RWPE2 (cell line): ENCODE data around the gene NUSAP1.
"Not testable (repeated sequence)": the region's sequence is repeated elsewhere in the genome, so short reads cannot be mapped to it uniquely, and the experiment has no call there.

Source experiments
- ATAC-seq: fragments of 200-7000 bp; cut with Tn5 transposase; 3 replicates; pipeline ENCODE4 v1.9.1; 2021; ENCODE audit warnings: low read depth
- DNase-seq: peaks from one replicate; pipeline ENCODE4 v3.0.0-alpha.2; 2020; ENCODE audit warnings: low spot score
- H3K27ac ChIP-seq: fragments of 450-650 bp; 2 replicates; pipeline ENCODE4 v1.5.1; 2017; ENCODE audit warnings: mild to moderate bottlenecking; ENCODE audit not compliant: poor library complexity, severe bottlenecking
- H3K27me3 ChIP-seq: fragments of 250-450 bp; sonication (Bioruptor Pico); 2 replicates; pipeline ENCODE4 v1.5.1; 2021; ENCODE audit warnings: mild to moderate bottlenecking, moderate library complexity; ENCODE audit not compliant: insufficient read depth, poor library complexity, severe bottlenecking
- H3K36me3 ChIP-seq: fragments of 250-450 bp; sonication (Bioruptor Pico); 2 replicates; pipeline ENCODE4 v1.5.1; 2020; ENCODE audit warnings: low read depth, mild to moderate bottlenecking, moderate library complexity
- H3K4me1 ChIP-seq: fragments of 250-450 bp; sonication (Bioruptor Pico); 2 replicates; pipeline ENCODE4 v1.5.1; 2021; ENCODE audit warnings: mild to moderate bottlenecking, moderate library complexity; ENCODE audit not compliant: insufficient read depth, poor library complexity, severe bottlenecking
- H3K4me3 ChIP-seq: fragments of 250-450 bp; sonication (Bioruptor Pico); 2 replicates; pipeline ENCODE4 v1.5.1; 2021; ENCODE audit warnings: mild to moderate bottlenecking, moderate library complexity; ENCODE audit not compliant: severe bottlenecking
- H3K9me3 ChIP-seq: fragments of 250-450 bp; sonication (Bioruptor Pico); 2 replicates; pipeline ENCODE4 v1.5.1; 2021; ENCODE audit warnings: mild to moderate bottlenecking, moderate library complexity; ENCODE audit not compliant: severe bottlenecking
- CTCF ChIP-seq: fragments of 450-650 bp; IDR thresholded peaks from one replicate; pipeline ENCODE4 v1.5.1; 2017; ENCODE audit warnings: mild to moderate bottlenecking, moderate library complexity; ENCODE audit not compliant: poor library complexity, severe bottlenecking

The NUSAP1 gene

GRCh38 chr15:41332194-41333025, at the start of gene NUSAP1, which contains the start of gene OIP5:
Gene NUSAP1 (plus strand): TSS chr15:41332881. CDS start chr15:41332958, 77 bp downstream.
Gene OIP5 (minus strand): TSS chr15:41332591. CDS start chr15:41332561, 30 bp downstream.
- peaks cover 13% of the 10 kb centered on the region for H3K4me1 ChIP-seq
- DNase-seq (peak; percentile 100), ATAC-seq (peak; percentile 94)
- TF ChIP-seq CTCF = peak; percentile 87
- no peaks in the 10 kb centered on the region for H3K27me3 ChIP-seq
- H3K4me3 ChIP-seq = peak within 1 kb of the TSS; percentile 82
- no peaks in the 10 kb centered on the region for H3K9me3 ChIP-seq
- peak within 1 kb of the TSS; percentile 75 for H3K27ac ChIP-seq
- peaks cover 35% of the 10 kb centered on the region for H3K36me3 ChIP-seq

- peak overlapping the region; percentile 82 for H3K4me3 ChIP-seq
- H3K36me3 ChIP-seq = peaks cover 49% of the 10 kb centered on the region
- DNase-seq, ATAC-seq, H3K9me3 ChIP-seq, H3K27me3 ChIP-seq: not testable (repeated sequence)
- H3K27ac ChIP-seq = peak overlapping the region; percentile 67
- peaks cover 27% of the 10 kb centered on the region for H3K4me1 ChIP-seq
Measured at GRCh38 chr15:41282980-41283652, 49.6 kb upstream of the NUSAP1 start.

GRCh38 chr15:41283653-41284426, 48.8 kb upstream of the NUSAP1 start:
- H3K4me1 ChIP-seq = peaks cover 27% of the 10 kb centered on the region
- peak overlapping the region; percentile 67 for H3K27ac ChIP-seq

GRCh38 chr15:41284427-41285177, 48.1 kb upstream of the NUSAP1 start:
- ATAC-seq = no peak
- DNase-seq = no peak
- peak overlapping the region; percentile 82 for H3K4me3 ChIP-seq
- H3K4me1 ChIP-seq = peaks cover 27% of the 10 kb centered on the region
- H3K27me3 ChIP-seq = no peaks in the 10 kb centered on the region
- H3K27ac ChIP-seq = peak overlapping the region; percentile 67
- no peaks in the 10 kb centered on the region for H3K9me3 ChIP-seq
- no peak for TF ChIP-seq CTCF
- H3K36me3 ChIP-seq = peaks cover 51% of the 10 kb centered on the region

More at GRCh38 chr15:41283653-41284426, 48.8 kb upstream of the NUSAP1 start:
- no peaks in the 10 kb centered on the region for H3K9me3 ChIP-seq
- peak; percentile 93 for ATAC-seq
- TF ChIP-seq CTCF = no peak
- no peaks in the 10 kb centered on the region for H3K27me3 ChIP-seq
- peaks cover 51% of the 10 kb centered on the region for H3K36me3 ChIP-seq
- DNase-seq = peak; percentile 99
- peak overlapping the region; percentile 82 for H3K4me3 ChIP-seq
